Measurements from ENCODE around the gene GRIN3B. TPM values are rescaled to one million over a fixed set of nuclear protein-coding genes. Genes with fewer than 3 reads are reported as not detected.
A peak's percentile ranks its signal among the peaks of the same experiment; 100 is the strongest.

Gene GRIN3B
- total and polyA plus RNA-seq, 9 of the 15 experiments (the other 6 are each of a cell fraction or from before 2014, with no cell fraction given), result 0.06 to 0.95 (median 0.19) TPM; not detected in 6

GRCh38 chr19:1041835-1042685 lies 41.8 kb downstream of the GRIN3B start (continued):
- TF ChIP-seq ZNF395 (CRISPR knock-in tag; IDR thresholded peaks at IDR 0.05) (no peak), PCBP1 (IDR thresholded peaks at IDR 0.05; ENCODE audit: low read depth, low read length, poor library complexity, severe bottlenecking) (peak; percentile 47), CREB3 (tag; conservative IDR thresholded peaks at IDR 0.05; ENCODE audit: low read depth) (no peak), ZNF408 (CRISPR knock-in tag; IDR thresholded peaks at IDR 0.05; ENCODE audit: low read depth) (no peak), PURB (CRISPR knock-in tag; IDR thresholded peaks at IDR 0.05; ENCODE audit: low read depth) (no peak), POLR2AphosphoS5 (IDR thresholded peaks at IDR 0.05; ENCODE audit: control insufficient read depth, insufficient read depth, low read depth, low read length) (0 out of 2 replicates have a peak, but pooled peaks have one; percentile 33), ZNF785 (CRISPR knock-in tag; IDR thresholded peaks at IDR 0.05) (no peak), SP1 (CRISPR knock-in tag; IDR thresholded peaks at IDR 0.05) (peak; percentile 83), BCOR (IDR thresholded peaks at IDR 0.05) (peak; percentile 76), ZNF436 (CRISPR knock-in tag; IDR thresholded peaks at IDR 0.05) (no peak), DACH1 (IDR thresholded peaks at IDR 0.05; ENCODE audit: partially characterized antibody) (peak; percentile 47), ZNF668 (CRISPR knock-in tag; IDR thresholded peaks at IDR 0.05) (no peak), GABPB2 (CRISPR knock-in tag; conservative IDR thresholded peaks at IDR 0.05) (no peak), ELK1 (CRISPR knock-in tag; IDR thresholded peaks at IDR 0.05) (no peak), ZFP36 (IDR thresholded peaks at IDR 0.05; ENCODE audit: low read depth, low read length, partially characterized antibody) (peak; percentile 14), ZC3H4 (CRISPR knock-in tag; IDR thresholded peaks at IDR 0.05; ENCODE audit: borderline replicate concordance) (no peak), TCFL5 (CRISPR knock-in tag; conservative IDR thresholded peaks at IDR 0.05) (no peak), SMC3 (conservative IDR thresholded peaks at IDR 0.05; ENCODE audit: insufficient read depth, low read depth, low read length) (no peak), KDM5B (IDR thresholded peaks at IDR 0.05; ENCODE audit: insufficient replicate concordance, low read depth, low read length) (no peak), TFAP4 (CRISPR knock-in tag; IDR thresholded peaks at IDR 0.05; ENCODE audit: borderline replicate concordance) (peak; percentile 72; the same call in 1 of the 2 replicates)

Measured in K562 (cell line).